ENCODE results near the gene ATP2B2. TPM values are rescaled to one million over a fixed set of nuclear protein-coding genes. Genes with fewer than 3 reads are reported as not detected.

Gene ATP2B2
- total RNA-seq, 4 donors from 2014 or later = 0.11 to 0.42 (median 0.15) TPM; not detected in 1

DNA sequence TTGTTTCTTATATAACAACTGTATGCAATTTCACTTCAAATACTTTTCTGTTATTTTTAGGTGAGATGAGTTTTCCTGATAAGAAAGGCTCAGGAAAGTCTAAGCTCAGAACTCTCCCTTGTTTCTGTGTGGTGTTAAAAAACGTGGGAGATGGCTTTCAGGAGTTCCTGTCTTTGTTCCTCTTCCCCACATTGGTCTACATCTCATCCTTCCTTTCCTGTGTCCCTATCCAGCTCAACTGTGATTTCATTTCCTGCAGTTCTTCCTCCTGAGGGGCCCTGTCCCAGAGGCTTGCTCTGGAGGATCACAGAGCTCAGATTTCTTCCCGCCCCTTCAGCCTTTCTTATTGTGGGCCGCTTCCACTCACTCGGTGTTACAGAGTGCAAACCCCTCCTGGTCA, 195.7 kb downstream of the ATP2B2 start:
- WGBS, 2 donors = 61 to 79% methylated on average over 4 of the region's 4 CpGs
- Histone ChIP-seq H3K27ac (no peak overlapping the region), H3K27me3 (no peaks in the 10 kb centered on the region), H3K4me3 (replicated peaks in 1 of 3) (no peak overlapping the region), H3K4me1 (no peaks in the 10 kb centered on the region), H3K9me3 (no peaks in the 10 kb centered on the region), H3K36me3 (peaks cover 46 to 84% of the 10 kb centered on the region in 2 donors)
- DNase-seq = no peak
- TF ChIP-seq, protein P1, sequence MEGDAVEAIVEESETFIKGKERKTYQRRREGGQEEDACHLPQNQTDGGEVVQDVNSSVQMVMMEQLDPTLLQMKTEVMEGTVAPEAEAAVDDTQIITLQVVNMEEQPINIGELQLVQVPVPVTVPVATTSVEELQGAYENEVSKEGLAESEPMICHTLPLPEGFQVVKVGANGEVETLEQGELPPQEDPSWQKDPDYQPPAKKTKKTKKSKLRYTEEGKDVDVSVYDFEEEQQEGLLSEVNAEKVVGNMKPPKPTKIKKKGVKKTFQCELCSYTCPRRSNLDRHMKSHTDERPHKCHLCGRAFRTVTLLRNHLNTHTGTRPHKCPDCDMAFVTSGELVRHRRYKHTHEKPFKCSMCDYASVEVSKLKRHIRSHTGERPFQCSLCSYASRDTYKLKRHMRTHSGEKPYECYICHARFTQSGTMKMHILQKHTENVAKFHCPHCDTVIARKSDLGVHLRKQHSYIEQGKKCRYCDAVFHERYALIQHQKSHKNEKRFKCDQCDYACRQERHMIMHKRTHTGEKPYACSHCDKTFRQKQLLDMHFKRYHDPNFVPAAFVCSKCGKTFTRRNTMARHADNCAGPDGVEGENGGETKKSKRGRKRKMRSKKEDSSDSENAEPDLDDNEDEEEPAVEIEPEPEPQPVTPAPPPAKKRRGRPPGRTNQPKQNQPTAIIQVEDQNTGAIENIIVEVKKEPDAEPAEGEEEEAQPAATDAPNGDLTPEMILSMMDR (IDR thresholded peaks at IDR 0.05) = no peak
- no peak for TF ChIP-seq POLR2A (IDR thresholded peaks at IDR 0.05)
- intact Hi-C loops (cut with DNase I) = no loop called here

DNA sequence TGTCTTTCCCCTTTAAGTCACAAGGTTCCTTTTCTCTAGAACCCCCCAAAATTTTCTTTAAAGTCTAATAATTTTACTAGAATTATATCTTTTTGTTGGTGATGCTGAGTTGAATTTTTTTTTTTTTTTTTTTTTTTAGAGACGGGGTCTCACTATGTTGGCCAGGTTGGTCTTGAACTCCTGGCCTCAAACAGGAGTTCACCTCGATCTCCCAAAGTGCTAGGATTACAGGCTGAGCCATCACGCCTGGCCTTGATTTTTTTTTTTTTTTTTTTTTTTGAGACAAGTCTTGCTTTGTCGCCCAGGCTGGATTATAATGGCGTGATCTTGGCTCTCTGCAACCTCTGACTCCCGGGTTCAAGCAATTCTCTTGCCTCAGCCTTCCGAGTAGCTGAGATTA, 196.7 kb downstream of the ATP2B2 start:
- DNase-seq = no peak
- H3K9me3 ChIP-seq = no peaks in the 10 kb centered on the region
- H3K36me3 ChIP-seq = peaks cover 46 to 84% of the 10 kb centered on the region in 2 donors
- no peaks in the 10 kb centered on the region for H3K27me3 ChIP-seq
- intact Hi-C loops (cut with DNase I) = no loop called here
- no peaks in the 10 kb centered on the region for H3K4me1 ChIP-seq
- TF ChIP-seq, protein P1 (IDR thresholded peaks at IDR 0.05) = no peak
- TF ChIP-seq POLR2A (IDR thresholded peaks at IDR 0.05) = no peak
- no peak overlapping the region for H3K4me3 ChIP-seq (replicated peaks in 1 of 3)
- 95 to 99% methylated on average over 7 of the region's 7 CpGs for WGBS, 2 donors
- no peak overlapping the region for H3K27ac ChIP-seq

GRCh38 chr3:10306156-10306555, 199.2 kb downstream of the ATP2B2 start:
- no peak overlapping the region for H3K27ac ChIP-seq
- no peaks in the 10 kb centered on the region for H3K4me1 ChIP-seq
- no peak for TF ChIP-seq POLR2A (IDR thresholded peaks at IDR 0.05)
- TF ChIP-seq, protein P1 (IDR thresholded peaks at IDR 0.05) = no peak
- H3K9me3 ChIP-seq = no peaks in the 10 kb centered on the region
- H3K4me3 ChIP-seq (replicated peaks in 1 of 3) = no peak overlapping the region
- intact Hi-C loops (cut with DNase I) = no loop called here
- whole genome bisulfite sequencing, 2 donors = 92 to 95% methylated on average over 3 of the region's 3 CpGs
- H3K36me3 ChIP-seq = peaks cover 45 to 82% of the 10 kb centered on the region in 2 donors
- no peaks in the 10 kb centered on the region for H3K27me3 ChIP-seq
- DNase-seq = no peak

GRCh38 chr3:10305331-10305902, 200.0 kb downstream of the ATP2B2 start:
- TF ChIP-seq, protein P1 (IDR thresholded peaks at IDR 0.05) = no peak
- no peak for TF ChIP-seq POLR2A (IDR thresholded peaks at IDR 0.05)
- Histone ChIP-seq H3K27me3 (no peaks in the 10 kb centered on the region), H3K4me3 (replicated peaks in 1 of 3) (no peak overlapping the region), H3K36me3 (peaks cover 51 to 82% of the 10 kb centered on the region in 2 donors), H3K9me3 (no peaks in the 10 kb centered on the region), H3K27ac (no peak overlapping the region), H3K4me1 (no peaks in the 10 kb centered on the region)
- no peak for DNase-seq
- intact Hi-C loops (cut with DNase I) = no loop called here
- WGBS, 2 donors = 96 to 100% methylated on average over 3 to 4 of the region's 4 CpGs

DNA sequence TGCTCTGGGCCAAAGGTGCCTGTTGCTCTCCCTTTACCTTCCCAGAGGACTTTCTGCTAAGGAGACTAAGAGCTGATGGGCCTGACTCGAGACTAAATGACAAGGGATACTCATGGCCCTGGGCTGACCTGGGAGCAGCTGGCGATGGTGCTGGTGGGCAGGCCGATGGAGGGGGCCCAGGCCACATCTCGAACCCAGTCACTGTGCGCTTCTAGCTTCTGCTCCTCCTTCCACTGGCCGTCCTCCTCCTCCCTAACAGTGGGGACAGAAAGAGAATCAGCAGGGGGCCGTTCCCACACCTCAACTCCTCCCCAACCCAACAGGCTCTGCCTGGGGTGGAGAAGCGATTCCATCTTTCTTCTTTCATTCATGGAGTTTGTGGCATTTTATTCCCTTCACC, 200.5 kb downstream of the ATP2B2 start:
- Histone ChIP-seq H3K4me1 (peaks cover 0 to under 1% of the 10 kb centered on the region in 2 donors), H3K36me3 (peaks cover 53 to 82% of the 10 kb centered on the region in 2 donors), H3K27me3 (no peaks in the 10 kb centered on the region), H3K27ac (no peak overlapping the region), H3K9me3 (no peaks in the 10 kb centered on the region), H3K4me3 (replicated peaks in 1 of 3) (no peak overlapping the region)
- no peak for TF ChIP-seq POLR2A (IDR thresholded peaks at IDR 0.05)
- TF ChIP-seq, protein P1 (IDR thresholded peaks at IDR 0.05) = no peak
- DNase-seq = no peak
- 94 to 96% methylated on average over 8 of the region's 8 CpGs for WGBS, 2 donors
- intact Hi-C loops (cut with DNase I) = no loop called here

Measured in thyroid gland (tissue), 4 donors.